ENCODE data around the gene C16orf87.
"Not testable (repeated sequence)": the region's sequence is repeated elsewhere in the genome, so short reads cannot be mapped to it uniquely, and the experiment has no call there.

C16orf87 gene

DNA sequence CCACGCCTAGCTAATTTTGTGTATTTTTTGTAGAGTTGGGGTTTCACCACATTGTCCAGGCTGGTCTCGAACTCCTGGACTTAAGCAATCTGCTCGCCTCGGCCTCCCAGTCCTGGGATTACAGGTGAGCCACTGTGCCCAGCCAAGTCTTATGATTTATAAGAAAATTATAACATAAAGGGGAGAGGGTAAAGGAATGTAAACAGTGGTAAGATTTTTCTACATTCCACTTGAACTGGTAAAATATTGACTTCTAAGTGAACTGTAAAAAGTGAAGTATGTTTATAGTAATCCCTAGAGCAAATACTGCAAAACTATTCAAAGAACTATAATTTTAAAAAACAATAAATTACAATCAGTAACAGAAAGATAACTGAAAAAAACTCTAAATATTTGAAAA, 33.5 kb downstream of the C16orf87 start:
- FAIRE-seq: no peak

DNA sequence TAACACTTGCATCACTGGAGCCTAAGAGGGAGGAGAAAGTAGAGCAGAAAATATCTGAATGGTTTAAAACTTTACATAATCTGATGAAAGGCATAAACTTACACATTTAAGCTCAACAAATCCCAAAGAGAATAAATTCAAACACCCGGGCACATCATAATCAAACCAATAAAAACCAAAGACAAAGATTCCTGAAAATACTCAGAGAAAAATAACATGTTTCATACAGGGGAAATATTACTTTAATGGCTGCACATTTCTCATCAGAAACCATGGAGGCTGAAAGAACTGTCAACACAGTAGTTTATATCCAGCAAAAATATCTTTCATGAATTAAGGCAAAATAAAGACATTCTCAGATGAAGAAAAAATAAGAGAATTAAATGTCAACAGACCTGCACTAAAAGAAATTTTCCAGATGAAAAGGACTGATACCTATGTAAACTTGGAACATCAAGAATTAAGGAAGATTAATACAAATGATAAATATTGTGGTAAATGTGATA, 34.2 kb downstream of the C16orf87 start:
- no peak for FAIRE-seq

DNA sequence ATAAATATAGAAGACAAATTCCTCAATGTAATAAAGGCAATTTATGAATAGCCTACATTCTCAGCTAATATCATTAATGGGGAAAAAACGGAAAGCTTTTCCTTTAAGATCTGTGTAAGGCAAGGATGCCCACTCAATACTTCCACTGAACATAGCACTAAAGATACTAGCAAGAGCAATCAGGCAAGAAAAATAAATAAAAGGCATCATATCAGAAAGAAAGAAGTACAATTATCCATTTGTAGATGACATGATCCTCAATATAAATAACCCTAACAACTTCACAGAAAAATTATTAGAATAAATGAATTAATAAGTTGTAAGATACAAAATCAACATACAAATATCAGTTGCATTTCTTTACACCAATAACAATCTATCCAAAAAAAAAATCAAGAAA, 37.1 kb downstream of the C16orf87 start:
- no peak for FAIRE-seq

DNA sequence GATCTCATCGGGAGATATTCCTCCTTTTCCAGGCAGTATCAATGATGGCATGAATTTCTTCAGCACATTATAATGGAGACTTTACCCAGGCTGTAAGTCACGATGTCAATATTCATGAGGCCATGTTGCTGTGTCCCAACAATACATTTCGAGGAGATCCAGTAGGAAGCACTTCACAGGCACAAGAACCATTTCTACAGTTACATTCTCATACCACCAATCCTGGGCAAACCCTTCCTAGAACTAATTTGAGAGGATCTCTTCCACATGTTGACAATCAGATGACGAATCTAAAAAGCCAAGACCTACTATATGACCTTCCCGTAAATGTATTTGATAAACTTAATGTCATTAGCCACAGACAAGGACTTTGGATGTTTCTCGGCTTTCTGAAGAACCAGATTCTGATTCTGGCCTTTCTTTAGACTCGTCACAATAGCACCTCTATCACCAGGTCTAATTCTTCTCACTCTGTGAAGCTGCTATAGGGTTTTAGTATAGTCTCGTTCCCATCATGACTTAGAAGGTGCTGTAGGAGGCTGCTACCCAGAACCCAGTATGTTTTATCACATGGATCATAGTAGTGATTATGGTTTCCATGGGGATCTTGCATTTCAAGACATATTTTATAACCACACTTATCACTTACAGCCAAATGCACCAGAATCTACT, 40.2 kb downstream of the C16orf87 start:
- FAIRE-seq: no peak

DNA sequence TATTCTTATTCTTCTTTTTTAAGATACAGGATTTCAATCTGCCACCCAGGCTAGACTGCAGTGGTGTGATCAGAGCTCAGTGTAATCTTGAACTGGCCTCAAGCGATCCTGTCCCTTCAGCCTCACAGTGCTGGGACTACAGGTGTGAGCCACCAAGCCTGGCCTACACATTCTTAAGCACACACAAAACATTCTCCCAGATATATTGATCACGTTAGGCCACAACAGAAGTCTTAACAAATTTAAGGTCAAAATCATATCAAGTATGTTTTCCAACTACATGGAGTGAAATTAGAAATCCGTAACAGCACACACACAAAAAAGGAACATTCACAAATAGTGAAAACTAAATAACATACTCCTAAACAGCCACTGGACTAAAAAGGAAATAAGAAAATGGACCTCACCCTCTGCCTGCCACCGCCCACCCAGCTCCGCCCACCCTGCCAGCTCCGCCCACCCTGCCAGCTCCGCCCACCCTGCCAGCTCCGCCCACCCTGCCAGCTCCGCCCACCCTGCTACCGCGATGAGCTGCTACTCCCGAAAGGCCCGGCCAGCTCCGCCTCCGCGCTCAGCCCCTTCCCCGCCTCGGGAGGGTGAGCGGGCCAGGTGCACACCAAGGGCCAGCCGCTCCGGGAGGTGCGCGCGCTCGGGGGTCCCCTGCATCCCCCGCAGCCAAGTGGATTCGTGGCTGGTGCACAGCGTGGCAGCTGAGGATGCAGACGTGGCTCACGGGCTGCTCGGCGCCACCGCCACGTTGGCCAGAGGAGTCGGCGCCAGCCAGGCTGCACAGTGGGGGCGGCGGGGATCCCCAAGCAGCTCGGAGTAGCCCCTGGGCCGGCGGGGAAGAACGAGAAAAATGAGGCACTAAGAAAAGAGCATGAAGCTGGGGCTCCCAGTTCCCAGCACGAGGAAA, 41.2 kb downstream of the C16orf87 start:
- FAIRE-seq: no peak

DNA sequence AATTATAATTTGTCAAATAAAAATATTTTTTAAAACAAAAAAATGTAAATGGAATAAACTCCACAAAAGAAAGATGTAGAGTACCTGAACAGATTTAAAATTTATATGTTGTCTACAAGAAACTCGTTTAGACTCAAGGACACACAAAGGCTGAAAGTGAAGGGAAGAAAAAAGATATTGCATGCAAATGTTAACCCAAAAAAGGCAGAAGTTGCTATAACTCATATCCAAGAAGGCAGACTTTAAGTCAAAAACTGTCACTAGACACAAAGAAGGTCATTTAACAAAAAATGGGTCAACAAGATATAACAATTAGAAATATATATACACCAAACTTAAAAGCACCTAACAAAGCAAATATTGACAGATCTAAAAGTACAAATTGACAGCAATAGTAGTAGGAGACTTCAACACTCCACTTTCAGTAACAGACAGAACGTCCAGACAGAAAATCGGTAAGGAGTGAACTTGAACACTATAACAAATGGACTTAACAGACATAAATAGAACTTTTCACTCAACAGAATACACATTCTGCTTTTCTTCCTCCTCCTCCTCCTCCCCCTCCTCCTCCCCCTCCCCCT, 42.0 kb downstream of the C16orf87 start:
- FAIRE-seq: no peak

DNA sequence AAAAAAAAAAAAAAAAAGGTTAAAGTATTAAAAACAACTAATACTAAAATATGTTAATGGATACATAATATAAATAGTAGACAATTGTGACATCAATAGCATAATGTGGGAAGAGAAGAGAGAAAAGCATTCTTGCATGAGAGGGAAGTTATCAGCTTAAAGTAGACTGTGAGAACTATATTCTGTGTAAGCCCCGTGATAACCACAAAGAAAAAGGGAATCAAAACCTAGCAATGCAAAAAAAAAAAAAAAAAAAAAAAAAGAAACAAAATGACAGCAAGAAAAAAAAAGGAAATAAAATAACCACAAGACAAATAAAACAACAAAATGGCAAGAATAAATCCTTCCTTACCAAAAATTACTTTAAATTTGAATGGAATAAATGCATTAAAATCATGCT, 43.1 kb downstream of the C16orf87 start:
- no peak for FAIRE-seq

DNA sequence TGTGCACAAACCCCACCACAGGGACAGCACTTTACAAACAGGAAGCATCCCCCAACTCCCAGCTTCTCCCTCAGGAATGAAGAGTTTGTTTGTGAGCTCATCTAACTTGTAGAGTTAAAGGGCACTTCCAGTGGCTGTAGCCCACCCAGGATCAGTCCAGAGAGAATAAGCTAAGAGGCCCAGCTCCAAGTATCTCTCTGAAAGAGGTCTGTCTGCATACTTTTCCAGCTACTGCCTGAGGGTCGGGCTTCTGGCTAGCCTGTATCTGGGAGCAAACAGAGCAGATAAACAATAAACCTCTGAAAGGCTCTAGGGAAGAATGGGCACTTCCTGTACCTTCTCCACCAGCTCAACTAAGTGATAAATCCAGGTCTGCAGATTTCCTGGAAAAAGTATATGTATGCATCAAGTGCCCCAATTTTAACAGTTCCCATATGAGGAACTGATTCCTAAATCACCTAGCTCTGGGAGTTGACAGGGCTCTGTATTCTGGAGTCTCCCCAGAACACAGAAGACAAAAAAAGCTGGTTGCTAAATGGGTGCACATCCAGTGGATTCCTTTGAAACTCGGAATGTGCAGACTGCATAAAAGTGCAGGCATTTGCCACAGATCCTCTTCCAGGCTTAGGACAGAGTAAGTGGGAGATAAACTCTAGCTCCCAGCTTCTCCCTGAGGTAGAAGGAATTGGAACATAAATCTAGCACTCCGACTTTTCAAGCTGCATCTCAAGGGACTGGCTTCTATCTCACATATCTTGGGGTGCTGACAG, 45.7 kb downstream of the C16orf87 start:
- no peak for FAIRE-seq

DNA sequence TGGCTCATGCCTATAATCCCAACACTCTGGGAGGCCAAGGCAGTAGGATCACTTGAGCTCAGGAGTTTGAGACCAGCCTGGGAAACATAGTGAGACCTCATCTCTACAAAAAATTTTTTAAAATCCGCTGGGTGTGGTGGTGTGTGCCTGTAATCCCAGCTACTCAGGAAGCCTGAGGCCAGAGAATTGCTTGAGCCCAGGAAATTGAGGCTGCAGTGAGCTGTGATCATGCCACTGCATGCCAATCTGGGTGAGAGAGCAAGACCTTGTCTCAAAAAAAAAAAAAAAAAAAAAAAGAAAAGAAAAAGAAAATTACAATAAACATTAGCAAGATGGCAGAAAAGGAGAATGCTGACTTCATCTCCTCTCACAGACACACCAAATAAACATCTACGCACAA, 46.4 kb downstream of the C16orf87 start:
- not testable (repeated sequence) for FAIRE-seq

DNA sequence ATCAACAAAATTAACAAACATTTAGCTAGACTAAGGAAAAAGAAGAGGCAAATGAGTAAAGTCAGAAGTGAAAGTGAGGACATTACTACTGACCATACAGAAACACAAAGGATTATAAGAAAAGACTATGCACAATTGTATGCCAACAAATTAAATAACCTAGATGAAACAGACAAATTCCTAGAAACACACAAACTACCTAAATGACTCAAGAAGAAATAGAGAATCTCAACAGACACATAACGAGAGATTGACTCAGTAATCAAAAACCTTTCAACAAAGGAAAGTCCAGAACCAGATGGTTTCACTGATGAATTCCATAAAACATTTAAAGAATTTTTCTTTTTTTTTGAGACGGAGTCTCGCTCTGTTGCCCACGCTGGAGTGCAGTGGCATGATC, 47.2 kb downstream of the C16orf87 start:
- FAIRE-seq: no peak

DNA sequence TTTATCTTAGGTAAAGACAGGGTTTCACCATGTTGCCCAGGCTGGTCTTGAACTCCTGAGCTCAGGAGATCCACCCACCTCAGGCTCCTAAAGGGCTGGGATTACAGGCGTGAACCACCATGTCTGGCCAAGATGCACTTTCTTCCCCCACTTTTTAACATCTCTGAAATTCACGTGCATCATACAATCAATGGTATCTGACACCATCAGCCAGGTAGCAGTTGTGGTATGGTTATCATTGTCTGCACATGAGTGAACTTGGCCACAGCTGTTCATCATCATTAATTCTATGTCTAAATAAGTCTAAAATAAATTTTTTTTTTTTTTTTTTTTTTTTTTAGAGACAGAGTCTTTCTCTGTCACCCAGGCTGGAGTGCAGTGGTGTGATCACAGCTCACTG, 48.7 kb downstream of the C16orf87 start:
- FAIRE-seq: no peak

DNA sequence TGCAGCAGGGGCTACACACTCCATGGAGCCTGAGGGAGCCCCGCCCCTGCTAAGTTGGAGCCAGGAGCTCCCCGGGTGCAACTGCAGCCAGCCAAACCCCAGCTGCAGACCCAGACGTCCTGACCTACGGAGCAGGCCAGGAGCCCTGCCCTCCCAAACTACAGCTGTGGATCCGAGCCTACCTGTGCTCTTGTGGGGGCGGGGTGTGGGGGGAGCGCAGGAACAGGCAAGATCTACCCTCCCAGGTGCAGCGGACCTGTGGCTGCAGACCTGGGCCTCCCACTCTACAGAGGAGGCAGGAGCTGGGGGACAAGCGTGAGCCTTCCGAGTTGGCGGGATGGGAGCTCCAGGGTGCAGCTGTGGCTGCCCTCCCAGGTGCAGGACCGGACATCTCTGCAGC, 53.2 kb downstream of the C16orf87 start:
- no peak for FAIRE-seq

DNA sequence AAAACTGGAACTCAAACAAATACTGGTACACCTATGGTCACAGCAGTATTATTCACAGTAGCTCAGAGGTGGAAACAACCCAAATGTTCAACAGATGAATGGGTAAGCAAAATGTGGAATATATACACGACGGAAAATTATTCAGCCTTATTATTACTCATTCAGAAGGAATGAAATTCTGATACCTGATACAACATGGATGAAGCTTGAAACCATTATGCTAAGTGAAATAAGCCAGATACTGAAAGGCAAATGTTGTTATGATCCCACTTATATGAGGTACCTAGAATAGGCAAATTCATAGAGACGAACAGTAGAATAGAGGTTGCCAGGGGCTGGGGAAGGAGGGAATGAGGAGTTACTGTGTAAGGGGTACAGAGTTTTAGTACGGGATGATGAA, 55.8 kb downstream of the C16orf87 start:
- no peak for FAIRE-seq

DNA sequence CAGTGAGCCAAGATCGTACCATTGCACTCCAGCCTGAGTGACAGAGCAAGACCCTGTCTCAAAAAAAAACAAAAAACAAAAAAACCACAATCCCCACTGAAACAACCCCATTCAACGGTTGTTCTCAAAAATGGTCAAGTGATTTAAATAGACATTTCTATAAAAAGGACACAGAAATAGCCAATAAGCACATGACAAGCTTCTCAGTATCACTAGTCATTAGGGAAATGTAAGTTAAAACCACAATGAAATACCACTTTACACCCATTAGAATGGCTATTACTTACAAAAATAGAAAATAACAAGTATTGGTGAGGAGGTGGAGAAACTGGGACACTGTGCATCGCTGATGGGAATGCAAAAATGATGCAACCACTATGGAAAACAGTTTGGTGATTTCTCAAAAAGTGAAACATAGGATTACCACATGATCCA, 56.2 kb downstream of the C16orf87 start:
- no peak for FAIRE-seq

DNA sequence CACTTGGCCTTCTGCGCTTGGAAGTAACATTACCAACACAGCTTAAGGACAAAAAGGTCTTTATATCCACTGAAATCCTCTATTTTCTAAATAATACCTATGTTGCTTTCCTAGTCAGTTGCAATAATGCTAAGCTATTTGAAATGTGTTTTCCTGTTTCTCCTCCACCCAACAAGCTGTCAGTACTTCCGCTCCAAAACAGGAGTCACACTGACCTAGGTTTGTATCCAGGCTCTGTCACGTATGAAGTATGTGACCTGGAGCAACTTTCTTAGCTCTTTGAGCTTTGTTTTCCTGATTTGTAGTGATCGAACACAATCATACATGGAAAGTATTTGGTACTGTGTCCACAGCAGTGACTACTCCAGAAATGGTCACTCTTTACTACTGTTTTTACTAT, 58.5 kb downstream of the C16orf87 start:
- FAIRE-seq: no peak

DNA sequence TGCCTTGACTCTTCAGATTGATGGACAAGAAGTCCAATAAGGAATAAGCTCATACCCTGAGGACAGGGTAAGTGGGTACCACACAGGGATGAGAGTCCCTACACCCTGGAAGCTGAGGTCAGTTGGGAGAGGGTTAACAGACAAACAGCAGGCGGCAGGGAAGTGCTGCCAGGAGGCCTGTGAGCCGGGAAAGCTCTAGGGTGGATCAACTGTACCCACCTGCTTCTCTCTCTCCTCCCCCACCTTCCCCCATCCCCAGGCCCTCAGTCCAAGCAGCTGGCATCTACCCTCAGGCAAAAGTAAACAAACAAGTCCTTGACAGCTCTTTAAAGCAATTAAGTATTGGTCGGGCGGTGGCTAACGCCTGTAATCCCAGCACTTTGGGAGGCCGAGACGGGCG, 62.2 kb downstream of the C16orf87 start:
- FAIRE-seq: no peak

DNA sequence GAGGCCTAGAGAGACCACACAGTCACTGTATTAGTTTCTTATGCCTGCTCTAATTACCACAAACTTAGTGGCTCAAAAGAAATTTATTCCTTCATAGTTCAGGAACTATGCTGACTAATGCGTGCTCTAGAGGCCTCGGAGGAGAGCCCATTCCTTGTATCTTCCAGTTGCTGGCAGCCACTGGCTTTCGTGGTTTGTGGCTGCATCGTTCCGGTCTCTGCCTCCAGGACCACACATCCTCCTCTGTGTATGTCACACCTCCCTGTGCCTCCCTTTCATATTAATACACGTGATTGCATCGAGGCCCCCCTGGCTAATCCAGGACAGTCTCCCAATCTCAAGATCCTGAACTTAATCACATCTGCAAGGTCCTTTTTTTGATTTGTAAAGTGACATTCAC, 65.9 kb downstream of the C16orf87 start:
- FAIRE-seq: no peak

DNA sequence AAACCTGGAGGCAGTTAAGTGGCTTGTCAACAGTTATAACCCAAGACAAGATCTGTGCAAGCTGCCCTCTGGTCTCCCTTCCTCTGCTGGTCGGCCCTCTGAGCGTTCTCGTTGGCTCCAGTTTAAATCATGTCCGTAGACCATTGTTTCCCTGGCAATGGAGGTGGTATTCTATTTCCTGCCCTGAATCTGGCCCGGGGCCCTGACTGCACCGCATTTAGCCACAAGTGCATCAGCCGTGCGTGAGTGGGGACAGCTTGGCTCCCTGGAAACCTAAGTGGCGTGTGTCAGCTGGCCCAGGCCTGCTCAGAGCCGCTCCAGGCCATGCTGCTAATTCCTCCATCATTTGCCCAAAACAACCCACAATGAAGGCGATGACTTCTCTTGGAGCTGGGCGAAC, 67.8 kb downstream of the C16orf87 start:
- FAIRE-seq: no peak

DNA sequence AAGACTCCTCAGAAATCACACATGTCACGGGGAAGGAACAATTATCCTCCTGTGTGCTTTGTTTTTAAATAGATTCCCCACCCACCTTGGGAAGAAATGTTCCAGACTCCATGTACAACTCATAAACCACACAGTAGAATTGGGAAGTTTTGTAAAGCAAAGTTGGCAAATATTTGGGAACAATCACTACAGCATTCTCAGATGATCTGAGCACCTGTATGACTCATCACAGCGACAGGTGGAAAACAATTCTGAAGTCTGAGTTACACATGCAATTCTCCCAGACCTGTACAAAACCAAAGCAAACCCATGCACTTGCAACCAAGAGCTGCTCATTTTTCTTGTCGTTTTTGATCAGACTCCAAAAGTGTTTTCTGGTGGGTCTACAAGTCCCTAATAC, 68.4 kb downstream of the C16orf87 start:
- no peak for FAIRE-seq

DNA sequence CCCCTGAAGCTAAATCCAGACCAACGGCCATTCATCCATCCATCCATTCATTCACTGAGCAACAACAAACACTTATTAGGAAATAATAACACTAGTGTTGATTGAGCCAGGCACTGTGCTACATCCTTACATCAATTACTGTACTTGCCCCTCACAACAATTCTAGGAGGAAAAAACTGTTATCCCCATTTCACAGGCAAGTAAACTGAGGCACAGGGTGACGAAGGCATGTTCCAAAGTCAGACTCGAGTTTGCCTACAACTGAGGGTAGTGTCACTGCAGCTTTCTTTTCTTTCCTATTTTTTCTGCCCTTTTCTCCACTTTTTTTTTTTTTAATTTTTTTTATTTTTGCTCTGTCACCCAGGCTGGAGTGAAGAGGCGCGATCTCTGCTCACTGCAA, 71.7 kb downstream of the C16orf87 start:
- no peak for FAIRE-seq

DNA sequence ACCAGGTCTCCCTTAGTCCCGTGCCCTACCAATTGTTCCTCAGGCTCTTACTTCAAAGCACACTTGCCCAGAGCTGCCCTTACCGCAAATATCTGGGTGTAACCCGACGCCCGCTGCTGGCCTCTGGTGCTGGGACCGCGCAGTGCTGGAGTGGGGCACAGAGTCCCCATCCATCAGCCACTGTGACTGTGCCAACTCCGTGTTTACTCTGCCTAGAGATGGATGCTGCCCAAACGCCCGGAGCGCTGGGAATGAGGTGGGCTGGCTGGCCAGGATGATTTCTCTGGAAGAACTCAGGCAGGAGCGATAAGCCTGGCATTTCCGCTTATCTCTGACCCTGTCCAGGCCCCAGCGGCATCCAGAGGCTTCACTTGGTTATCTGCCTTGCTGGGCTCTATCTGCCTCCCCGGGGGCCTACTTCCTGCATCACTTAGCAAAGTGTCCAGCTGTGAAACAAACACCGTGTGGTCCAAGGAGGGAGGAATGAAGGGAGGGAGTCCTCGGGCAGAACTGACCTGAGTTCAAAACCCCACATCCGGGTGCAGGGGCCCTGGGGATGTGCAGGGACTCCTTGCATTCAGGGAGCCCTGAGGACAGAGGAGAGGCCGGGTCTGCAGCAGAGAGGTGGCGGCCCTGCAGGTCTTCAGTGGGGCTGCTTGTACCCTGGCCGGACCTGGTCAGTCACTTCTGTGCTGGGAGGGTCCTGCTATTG, 73.5 kb downstream of the C16orf87 start:
- FAIRE-seq: no peak

DNA sequence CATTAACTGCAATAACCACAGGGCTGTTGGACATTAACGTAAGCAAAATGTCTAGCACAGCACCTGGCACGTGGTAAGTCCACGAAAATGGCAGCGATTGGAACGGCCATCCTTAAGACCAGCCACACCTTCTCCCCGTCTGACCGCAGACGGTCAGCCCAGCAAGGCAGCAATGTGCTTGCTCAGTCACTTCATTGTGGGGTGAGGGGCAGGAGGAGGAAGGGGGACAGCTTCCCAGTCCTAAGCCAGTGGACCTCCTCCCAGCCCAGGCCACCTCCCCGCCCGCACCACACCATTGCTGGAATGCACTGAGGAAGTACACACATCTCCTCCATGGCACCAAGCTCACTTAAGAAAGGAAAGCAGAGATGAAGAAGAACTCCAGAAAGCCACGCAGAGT, 74.2 kb downstream of the C16orf87 start:
- FAIRE-seq: no peak

Measured in TTC549 (cell line).